Measurements from ENCODE around the gene PGLYRP2. TPM values are rescaled to one million over a fixed set of nuclear protein-coding genes. Genes with fewer than 3 reads are reported as not detected.

PGLYRP2 gene
- polyA plus RNA-seq, 2 donors: 0.02 TPM; not detected in 1

DNA sequence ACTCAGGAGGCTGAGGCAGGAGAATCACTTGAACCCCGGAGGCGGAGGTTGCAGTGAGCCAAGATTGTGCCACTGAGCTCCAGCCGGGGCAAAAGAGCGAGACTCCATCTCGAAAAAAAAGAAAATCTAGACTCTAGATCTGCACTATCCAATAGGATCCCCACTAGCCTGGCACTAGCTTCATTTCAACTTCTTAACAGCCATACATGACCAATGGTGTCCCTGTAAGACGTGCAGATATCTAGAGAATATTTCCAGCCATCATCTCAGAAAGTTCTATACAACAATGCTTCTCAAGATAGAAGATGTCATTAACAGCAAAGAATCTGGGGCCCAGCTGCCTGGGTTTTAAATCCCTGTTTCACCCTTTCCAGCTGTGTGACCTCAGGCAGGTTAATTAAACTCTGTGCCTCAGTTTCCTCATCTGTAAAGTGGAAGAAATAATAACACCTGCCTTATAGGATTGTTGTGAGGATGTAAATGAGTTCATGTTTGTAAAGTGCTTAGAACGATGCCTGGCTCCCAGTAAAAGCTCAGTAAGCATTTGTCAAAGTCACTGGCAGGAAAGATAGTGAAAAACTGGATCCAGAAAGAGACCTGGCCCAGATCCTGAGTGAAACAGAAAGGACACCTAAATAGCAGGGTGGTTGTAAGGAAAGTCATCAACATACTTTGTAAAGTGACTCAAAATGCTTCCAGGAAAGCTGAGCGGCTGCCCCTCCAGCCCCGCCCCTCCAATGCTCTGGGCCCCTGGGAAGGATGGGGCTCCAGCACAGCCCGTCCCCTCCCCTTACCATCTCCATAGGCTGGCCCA, 43.1 kb downstream of the PGLYRP2 start:
- Histone ChIP-seq H3K27me3 (ENCODE audit: control insufficient read depth in 1 of 2, insufficient read depth in 2 of 2, low read length in 2 of 2) (no peaks in the 10 kb centered on the region), H3K9me3 (ENCODE audit: control insufficient read depth in 2 of 2, insufficient read depth in 1 of 2, low read depth in 1 of 2, low read length in 1 of 2) (no peaks in the 10 kb centered on the region), H3K36me3 (ENCODE audit: control insufficient read depth in 2 of 2, insufficient read depth in 2 of 2, low read length in 1 of 2) (no peaks in the 10 kb centered on the region), H3K27ac (ENCODE audit: low read depth in 2 of 2, low read length in 1 of 2) (no peak overlapping the region), H3K4me3 (ENCODE audit: low read depth in 1 of 2, low read length in 2 of 2) (no peak overlapping the region), H3K4me1 (ENCODE audit: control insufficient read depth in 2 of 2, insufficient read depth in 2 of 2, low read length in 1 of 2) (peaks cover 3 to 8% of the 10 kb centered on the region in 2 donors)
- 81 to 89% methylated on average over 10 of the region's 10 CpGs for WGBS, 2 donors

DNA sequence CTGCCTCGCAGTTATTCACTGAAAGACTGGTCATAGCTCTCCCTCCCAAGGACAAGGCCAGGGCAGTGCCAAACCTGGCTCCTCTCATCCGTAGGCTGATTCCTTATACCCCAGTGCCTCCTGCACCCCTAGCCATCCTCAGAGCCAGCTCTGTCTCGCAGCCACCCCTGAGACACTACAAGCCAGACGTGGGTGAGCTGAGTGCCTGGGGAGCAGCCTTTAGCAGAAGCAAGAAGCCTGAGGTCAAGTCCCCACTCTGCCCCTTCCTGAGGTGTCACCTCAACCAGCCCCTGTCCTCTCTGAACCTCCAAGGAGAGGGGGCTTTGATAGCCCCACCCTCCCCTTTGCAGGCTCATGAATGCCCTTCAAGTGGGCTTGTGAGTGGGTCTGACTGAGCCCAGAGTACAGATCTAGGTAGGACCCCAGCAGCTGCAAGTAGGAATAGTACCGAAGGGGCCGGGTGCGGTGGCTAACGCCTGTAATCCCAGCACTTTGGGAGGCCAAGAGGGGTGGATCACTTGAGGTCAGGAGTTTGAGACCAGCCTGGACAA, 45.7 kb downstream of the PGLYRP2 start:
- WGBS, 2 donors: 60 to 61% methylated on average over 8 of the region's 8 CpGs
- H3K36me3 ChIP-seq (ENCODE audit: control insufficient read depth in 2 of 2, insufficient read depth in 2 of 2, low read length in 1 of 2): peaks cover 0 to 8% of the 10 kb centered on the region in 2 donors
- peaks cover 10 to 18% of the 10 kb centered on the region in 2 donors for H3K4me1 ChIP-seq (ENCODE audit: control insufficient read depth in 2 of 2, insufficient read depth in 2 of 2, low read length in 1 of 2)
- H3K9me3 ChIP-seq (ENCODE audit: control insufficient read depth in 2 of 2, insufficient read depth in 1 of 2, low read depth in 1 of 2, low read length in 1 of 2): no peaks in the 10 kb centered on the region
- H3K4me3 ChIP-seq (ENCODE audit: low read depth in 1 of 2, low read length in 2 of 2): peak overlapping the region in 1 of 2 donors; percentile 80
- no peaks in the 10 kb centered on the region for H3K27me3 ChIP-seq (ENCODE audit: control insufficient read depth in 1 of 2, insufficient read depth in 2 of 2, low read length in 2 of 2)
- peak overlapping the region; percentile 16 to 86 for H3K27ac ChIP-seq (ENCODE audit: low read depth in 2 of 2, low read length in 1 of 2)

DNA sequence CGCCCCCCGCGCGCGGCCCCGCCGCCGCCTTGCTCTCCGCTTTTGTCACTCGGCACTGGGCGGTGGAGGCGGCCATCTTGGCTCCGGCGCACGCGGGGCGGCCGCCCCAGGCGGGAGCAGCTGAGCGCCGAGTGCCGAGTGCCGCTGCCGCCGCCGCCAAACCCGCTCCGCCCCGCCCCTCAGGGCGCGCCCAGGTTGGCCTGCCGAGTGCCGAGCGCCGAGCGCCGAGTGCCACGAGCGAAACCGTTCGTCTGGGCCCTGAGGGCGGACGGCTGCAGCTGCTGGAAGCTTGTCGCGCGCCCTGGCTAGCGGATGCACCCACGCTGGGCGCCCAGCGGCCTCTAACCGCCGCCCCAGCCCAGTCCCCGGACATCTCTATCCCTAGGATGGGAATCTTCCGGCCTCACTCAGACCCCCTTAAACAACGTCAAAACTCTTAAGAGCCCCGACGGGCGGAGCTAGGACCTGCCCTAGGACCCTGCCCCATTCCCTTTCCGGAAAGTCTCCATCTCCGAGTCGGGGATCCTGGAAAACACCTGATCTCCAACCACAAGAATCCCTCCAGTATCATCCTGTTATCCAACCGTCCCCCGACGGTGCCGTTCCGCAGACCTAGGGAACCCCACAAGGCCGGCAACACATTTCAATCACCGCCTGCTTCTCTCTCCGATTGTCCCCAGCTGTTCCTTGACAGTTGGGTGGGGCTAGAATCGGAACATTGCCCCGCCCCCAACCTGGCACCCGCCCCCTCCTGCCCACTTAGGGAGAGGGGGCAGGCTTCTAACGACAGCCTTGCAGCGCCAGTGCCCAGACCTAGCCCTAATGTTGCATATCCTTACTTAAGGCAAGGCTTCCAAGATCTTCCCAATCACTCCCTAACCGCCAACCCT, 46.4 kb downstream of the PGLYRP2 start:
- H3K4me3 ChIP-seq (ENCODE audit: low read depth in 1 of 2, low read length in 2 of 2): peak overlapping the region; percentile 72 to 80
- H3K27ac ChIP-seq (ENCODE audit: low read depth in 2 of 2, low read length in 1 of 2): peak overlapping the region; percentile 86 to 92
- peaks cover 0 to 8% of the 10 kb centered on the region in 2 donors for H3K36me3 ChIP-seq (ENCODE audit: control insufficient read depth in 2 of 2, insufficient read depth in 2 of 2, low read length in 1 of 2)
- H3K9me3 ChIP-seq (ENCODE audit: control insufficient read depth in 2 of 2, insufficient read depth in 1 of 2, low read depth in 1 of 2, low read length in 1 of 2): no peaks in the 10 kb centered on the region
- H3K27me3 ChIP-seq (ENCODE audit: control insufficient read depth in 1 of 2, insufficient read depth in 2 of 2, low read length in 2 of 2): no peaks in the 10 kb centered on the region
- WGBS, 2 donors: 1% methylated on average over 51 to 75 of the region's 75 CpGs
- peaks cover 10 to 18% of the 10 kb centered on the region in 2 donors for H3K4me1 ChIP-seq (ENCODE audit: control insufficient read depth in 2 of 2, insufficient read depth in 2 of 2, low read length in 1 of 2)

DNA sequence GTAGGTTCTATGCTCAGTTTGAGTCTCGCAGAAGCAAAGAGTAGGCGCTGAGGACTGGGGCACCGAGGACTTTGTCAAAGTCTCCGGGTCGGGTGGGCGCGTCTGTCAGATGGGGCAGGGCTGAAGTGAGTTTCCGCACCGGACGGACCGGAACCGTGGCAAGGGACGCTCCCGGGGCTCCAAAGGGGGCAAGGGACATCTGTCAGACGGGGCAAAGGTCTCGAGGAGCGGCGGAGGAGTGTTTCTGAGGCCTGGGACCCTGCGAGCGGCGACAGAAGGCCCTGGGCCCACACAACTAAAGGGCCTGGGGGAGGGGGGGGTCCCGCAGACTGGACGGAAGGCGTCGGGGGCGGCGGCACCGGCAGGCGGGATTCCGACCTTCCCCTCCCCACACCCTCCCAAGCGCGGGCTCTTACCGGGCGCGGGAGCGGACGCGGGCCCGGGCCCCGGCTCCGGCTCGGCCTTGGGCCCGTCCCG, 47.2 kb downstream of the PGLYRP2 start:
- peak overlapping the region; percentile 67 to 80 for H3K4me3 ChIP-seq (ENCODE audit: low read depth in 1 of 2, low read length in 2 of 2)
- peaks cover 0 to 15% of the 10 kb centered on the region in 2 donors for H3K36me3 ChIP-seq (ENCODE audit: control insufficient read depth in 2 of 2, insufficient read depth in 2 of 2, low read length in 1 of 2)
- no peaks in the 10 kb centered on the region for H3K9me3 ChIP-seq (ENCODE audit: control insufficient read depth in 2 of 2, insufficient read depth in 1 of 2, low read depth in 1 of 2, low read length in 1 of 2)
- H3K27ac ChIP-seq (ENCODE audit: low read depth in 2 of 2, low read length in 1 of 2): peak overlapping the region; percentile 13 to 22
- H3K27me3 ChIP-seq (ENCODE audit: control insufficient read depth in 1 of 2, insufficient read depth in 2 of 2, low read length in 2 of 2): no peaks in the 10 kb centered on the region
- H3K4me1 ChIP-seq (ENCODE audit: control insufficient read depth in 2 of 2, insufficient read depth in 2 of 2, low read length in 1 of 2): peaks cover 10 to 18% of the 10 kb centered on the region in 2 donors
- WGBS, 2 donors: 0 to 1% methylated on average over 23 to 44 of the region's 44 CpGs

DNA sequence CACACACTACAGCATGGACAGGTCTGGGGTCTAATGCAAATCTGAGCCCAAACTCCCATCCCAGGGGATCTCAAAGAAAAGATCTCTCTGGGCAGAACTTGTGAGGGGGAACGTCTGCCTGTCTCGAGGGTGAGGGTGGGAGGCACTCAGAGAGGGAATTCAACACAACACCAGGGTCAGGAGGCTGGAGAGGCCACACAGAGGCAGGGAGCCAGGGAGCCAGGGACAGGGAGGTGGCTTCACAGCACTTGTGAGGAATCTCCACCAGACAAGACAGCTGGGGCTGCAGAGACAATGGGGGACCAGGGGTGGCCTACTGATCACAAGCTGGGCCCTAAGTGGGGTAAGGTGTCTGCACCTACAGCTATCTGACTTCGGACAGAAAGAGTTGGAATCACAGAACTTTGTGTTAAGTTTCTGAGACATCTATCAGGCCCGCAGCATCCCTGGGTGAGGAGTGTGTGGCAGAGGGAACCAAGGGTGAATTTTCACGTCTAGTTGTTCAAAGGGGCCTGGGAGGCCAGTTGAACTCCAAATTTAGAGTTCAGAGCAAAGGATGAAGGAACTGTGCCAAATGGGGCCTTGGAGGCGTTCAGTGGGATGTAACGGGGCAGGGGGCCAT, 47.8 kb downstream of the PGLYRP2 start:
- 12 to 18% methylated on average over 7 of the region's 7 CpGs for WGBS, 2 donors
- no peaks in the 10 kb centered on the region for H3K27me3 ChIP-seq (ENCODE audit: control insufficient read depth in 1 of 2, insufficient read depth in 2 of 2, low read length in 2 of 2)
- H3K27ac ChIP-seq (ENCODE audit: low read depth in 2 of 2, low read length in 1 of 2): peak overlapping the region in 1 of 2 donors; percentile 13
- no peaks in the 10 kb centered on the region for H3K9me3 ChIP-seq (ENCODE audit: control insufficient read depth in 2 of 2, insufficient read depth in 1 of 2, low read depth in 1 of 2, low read length in 1 of 2)
- peaks cover 0 to 21% of the 10 kb centered on the region in 2 donors for H3K36me3 ChIP-seq (ENCODE audit: control insufficient read depth in 2 of 2, insufficient read depth in 2 of 2, low read length in 1 of 2)
- peak overlapping the region; percentile 67 to 80 for H3K4me3 ChIP-seq (ENCODE audit: low read depth in 1 of 2, low read length in 2 of 2)
- peaks cover 10 to 18% of the 10 kb centered on the region in 2 donors for H3K4me1 ChIP-seq (ENCODE audit: control insufficient read depth in 2 of 2, insufficient read depth in 2 of 2, low read length in 1 of 2)

DNA sequence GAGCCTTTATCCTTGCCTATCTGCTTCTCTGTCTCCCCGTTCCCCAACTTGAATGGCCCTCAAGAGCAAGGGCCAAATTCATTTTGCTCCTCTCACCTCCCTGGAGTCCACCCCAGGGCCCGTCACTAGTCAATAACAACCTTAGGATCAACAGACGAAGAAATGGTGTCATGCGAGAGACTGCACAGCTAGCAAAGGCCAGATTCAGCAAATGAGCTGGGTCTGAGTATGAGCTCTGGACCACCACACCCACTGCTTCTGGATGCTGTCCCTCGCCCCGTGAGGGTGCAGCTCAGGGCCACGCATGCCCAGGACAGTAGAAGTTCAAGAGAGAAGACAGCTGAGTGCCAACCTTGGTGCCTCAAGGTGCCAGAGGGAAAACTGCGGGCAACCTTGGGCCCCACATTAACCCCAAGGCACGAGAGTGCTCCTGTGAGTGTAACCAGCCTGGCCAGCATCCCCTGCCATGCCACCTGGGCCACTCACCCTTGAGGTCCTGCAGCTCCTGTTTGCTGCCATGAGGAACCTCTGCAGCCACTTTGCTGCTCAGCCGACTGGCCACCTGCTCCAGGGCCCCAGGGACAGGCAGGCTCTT, 48.7 kb downstream of the PGLYRP2 start:
- Histone ChIP-seq H3K4me1 (ENCODE audit: control insufficient read depth in 2 of 2, insufficient read depth in 2 of 2, low read length in 1 of 2) (peaks cover 10 to 18% of the 10 kb centered on the region in 2 donors), H3K27me3 (ENCODE audit: control insufficient read depth in 1 of 2, insufficient read depth in 2 of 2, low read length in 2 of 2) (no peaks in the 10 kb centered on the region), H3K9me3 (ENCODE audit: control insufficient read depth in 2 of 2, insufficient read depth in 1 of 2, low read depth in 1 of 2, low read length in 1 of 2) (no peaks in the 10 kb centered on the region), H3K4me3 (ENCODE audit: low read depth in 1 of 2, low read length in 2 of 2) (peak overlapping the region; percentile 2 to 80), H3K27ac (ENCODE audit: low read depth in 2 of 2, low read length in 1 of 2) (no peak overlapping the region), H3K36me3 (ENCODE audit: control insufficient read depth in 2 of 2, insufficient read depth in 2 of 2, low read length in 1 of 2) (peaks cover 0 to 27% of the 10 kb centered on the region in 2 donors)
- 64 to 68% methylated on average over 10 of the region's 10 CpGs for WGBS, 2 donors

DNA sequence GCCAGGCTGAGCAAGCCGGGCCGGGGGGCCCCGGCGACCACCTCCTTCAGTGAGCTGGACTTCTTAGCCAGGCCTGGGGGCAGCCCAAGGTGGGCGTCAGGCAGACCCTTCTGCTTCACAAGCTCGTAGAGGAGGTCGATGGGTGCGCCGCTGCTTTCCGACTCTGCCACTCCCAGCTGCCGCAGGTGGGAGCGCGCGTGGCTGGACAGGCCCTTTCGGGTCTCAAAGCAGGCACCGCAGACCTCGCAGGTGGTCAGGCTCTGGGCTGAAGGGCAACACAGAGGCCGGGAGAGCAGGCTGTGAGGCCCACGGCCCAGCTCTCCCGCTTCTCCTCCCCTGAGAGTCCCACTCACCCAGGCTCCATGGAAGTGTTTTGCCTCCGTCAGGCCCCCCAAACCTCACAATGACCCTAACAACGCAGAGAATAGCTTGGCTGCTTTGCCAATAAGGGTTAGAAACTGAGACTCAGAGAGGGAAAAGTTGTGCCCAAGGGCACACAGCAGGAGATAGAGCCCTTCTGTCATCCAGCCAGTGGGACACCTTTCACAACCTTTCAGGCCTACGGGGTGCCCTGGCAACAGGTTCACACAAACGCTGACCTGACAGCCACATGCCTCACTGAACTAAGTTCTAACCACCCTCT, 49.4 kb downstream of the PGLYRP2 start:
- no peak overlapping the region for H3K27ac ChIP-seq (ENCODE audit: low read depth in 2 of 2, low read length in 1 of 2)
- WGBS, 2 donors: 87 to 89% methylated on average over 15 to 24 of the region's 24 CpGs
- no peaks in the 10 kb centered on the region for H3K27me3 ChIP-seq (ENCODE audit: control insufficient read depth in 1 of 2, insufficient read depth in 2 of 2, low read length in 2 of 2)
- no peaks in the 10 kb centered on the region for H3K9me3 ChIP-seq (ENCODE audit: control insufficient read depth in 2 of 2, insufficient read depth in 1 of 2, low read depth in 1 of 2, low read length in 1 of 2)
- H3K4me1 ChIP-seq (ENCODE audit: control insufficient read depth in 2 of 2, insufficient read depth in 2 of 2, low read length in 1 of 2): peaks cover 10 to 18% of the 10 kb centered on the region in 2 donors
- peaks cover 5 to 33% of the 10 kb centered on the region in 2 donors for H3K36me3 ChIP-seq (ENCODE audit: control insufficient read depth in 2 of 2, insufficient read depth in 2 of 2, low read length in 1 of 2)
- no peak overlapping the region for H3K4me3 ChIP-seq (ENCODE audit: low read depth in 1 of 2, low read length in 2 of 2)

DNA sequence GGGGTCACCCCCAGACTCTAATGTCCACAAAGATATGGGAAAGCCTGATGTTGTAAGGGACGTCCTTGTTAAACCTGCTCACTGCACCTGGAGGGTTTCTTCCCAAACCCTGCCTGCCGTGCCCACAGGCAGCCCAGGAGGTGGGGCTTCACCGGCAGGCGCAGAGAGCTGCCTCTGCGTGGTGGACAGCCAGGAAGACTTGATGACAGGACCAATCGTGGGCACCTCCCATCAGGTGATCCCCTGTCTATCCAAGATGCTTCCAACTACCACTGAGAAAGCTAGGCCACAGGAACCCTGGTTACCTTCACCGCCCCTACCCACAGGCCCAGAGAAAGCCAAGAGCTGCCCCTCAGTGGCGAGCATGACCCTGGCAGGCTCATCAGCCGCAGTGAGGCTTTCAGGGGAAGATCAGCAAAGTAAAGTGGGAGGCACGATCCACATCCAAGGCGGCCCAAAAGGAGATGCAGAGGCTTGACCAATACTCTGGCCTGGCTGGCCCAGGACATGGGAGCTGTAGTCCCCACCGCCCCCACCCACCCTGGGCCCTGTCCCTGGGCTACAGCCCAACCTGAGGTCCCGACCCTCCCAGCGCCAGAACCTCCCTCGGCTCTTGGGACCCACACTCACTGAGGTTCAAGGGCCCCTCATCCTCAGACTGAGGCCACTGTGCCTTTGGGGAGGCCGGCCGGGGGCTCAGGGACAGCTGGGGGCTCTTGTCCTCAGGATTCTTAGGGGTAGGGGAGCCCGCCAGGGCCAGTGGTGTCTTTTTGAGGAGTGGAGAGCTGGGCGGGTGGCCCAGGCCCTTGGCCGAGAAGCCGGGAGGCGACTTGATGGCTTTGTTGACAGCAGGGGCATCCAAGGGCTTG, 50.1 kb downstream of the PGLYRP2 start:
- H3K27me3 ChIP-seq (ENCODE audit: control insufficient read depth in 1 of 2, insufficient read depth in 2 of 2, low read length in 2 of 2): no peaks in the 10 kb centered on the region
- peaks cover 5 to 40% of the 10 kb centered on the region in 2 donors for H3K36me3 ChIP-seq (ENCODE audit: control insufficient read depth in 2 of 2, insufficient read depth in 2 of 2, low read length in 1 of 2)
- WGBS, 2 donors: 87 to 89% methylated on average over 21 to 22 of the region's 22 CpGs
- H3K27ac ChIP-seq (ENCODE audit: low read depth in 2 of 2, low read length in 1 of 2): no peak overlapping the region
- H3K9me3 ChIP-seq (ENCODE audit: control insufficient read depth in 2 of 2, insufficient read depth in 1 of 2, low read depth in 1 of 2, low read length in 1 of 2): no peaks in the 10 kb centered on the region
- H3K4me3 ChIP-seq (ENCODE audit: low read depth in 1 of 2, low read length in 2 of 2): no peak overlapping the region
- peaks cover 10 to 18% of the 10 kb centered on the region in 2 donors for H3K4me1 ChIP-seq (ENCODE audit: control insufficient read depth in 2 of 2, insufficient read depth in 2 of 2, low read length in 1 of 2)
